Activated CD4-positive, alpha-beta T cell treated with anti-CD3 and anti-CD28 coated beads for 36 hours (primary cell): ENCODE measurements around the gene ST6GALNAC3. TPM values are rescaled to one million over a fixed set of nuclear protein-coding genes. Genes with fewer than 3 reads are reported as not detected.
"Not testable (repeated sequence)": the region's sequence is repeated elsewhere in the genome, so short reads cannot be mapped to it uniquely, and the experiment has no call there.

Experiments
- ATAC-seq: fragments of 200-7000 bp; cut with Tn5 transposase; one replicate; pipeline ENCODE4 v1.10.0; 2021; ENCODE audit warnings: mild to moderate bottlenecking, moderate library complexity
- CTCF ChIA-PET: fragments of 350-600 bp; sonication (Branson Sonifier 250); formaldehyde crosslinking; loops from one replicate; lab custom pipeline; 2021; ENCODE audit warnings: antibody characterized with exemption; lab: Charles Lee
- POLR2A ChIA-PET: fragments of 350-600 bp; sonication (Branson Sonifier 250); formaldehyde crosslinking; loops from one replicate; lab custom pipeline; 2021; ENCODE audit warnings: antibody characterized with exemption, inconsistent platforms; lab: Charles Lee
- DNase-seq: peaks from one replicate; pipeline ENCODE4 v3.0.0-alpha.2; 2020
- H3K27ac Mint-ChIP-seq: one replicate; pipeline ENCODE4 v1.8.0; 2021; ENCODE audit warnings: mixed read lengths
- H3K27me3 Mint-ChIP-seq: one replicate; pipeline ENCODE4 v1.8.0; 2021; ENCODE audit warnings: mixed read lengths
- H3K36me3 Mint-ChIP-seq: one replicate; pipeline ENCODE4 v1.8.0; 2021; ENCODE audit warnings: low read depth, mixed read lengths
- H3K4me1 Mint-ChIP-seq: one replicate; pipeline ENCODE4 v1.8.0; 2021; ENCODE audit warnings: mixed read lengths
- H3K4me3 Mint-ChIP-seq: one replicate; pipeline ENCODE4 v1.8.0; 2021; ENCODE audit warnings: mild to moderate bottlenecking, moderate library complexity, mixed read lengths
- H3K9me3 Mint-ChIP-seq: one replicate; pipeline ENCODE4 v1.8.0; 2021; ENCODE audit warnings: low read depth, mixed read lengths
- intact Hi-C, 2 experiments: fragments of 100-400 bp; cut with DNase I in 1 of 2; cut with micrococcal nuclease in 1 of 2; formaldehyde crosslinking; loops; one replicate each; pipeline versions ENCODE4 v1.14.2 to v1.15.1; 2022 to 2024; cut with DNase I, micrococcal nuclease
- total RNA-seq, 2 experiments: library from RNA; stranded (reverse); gene quantifications; one replicate each; pipeline ENCODE4 v1.2.3, GENCODE V29; 2021

The ST6GALNAC3 gene
- total RNA-seq, 2 experiments from 2014 or later = 0.73 to 1.1 TPM

DNA sequence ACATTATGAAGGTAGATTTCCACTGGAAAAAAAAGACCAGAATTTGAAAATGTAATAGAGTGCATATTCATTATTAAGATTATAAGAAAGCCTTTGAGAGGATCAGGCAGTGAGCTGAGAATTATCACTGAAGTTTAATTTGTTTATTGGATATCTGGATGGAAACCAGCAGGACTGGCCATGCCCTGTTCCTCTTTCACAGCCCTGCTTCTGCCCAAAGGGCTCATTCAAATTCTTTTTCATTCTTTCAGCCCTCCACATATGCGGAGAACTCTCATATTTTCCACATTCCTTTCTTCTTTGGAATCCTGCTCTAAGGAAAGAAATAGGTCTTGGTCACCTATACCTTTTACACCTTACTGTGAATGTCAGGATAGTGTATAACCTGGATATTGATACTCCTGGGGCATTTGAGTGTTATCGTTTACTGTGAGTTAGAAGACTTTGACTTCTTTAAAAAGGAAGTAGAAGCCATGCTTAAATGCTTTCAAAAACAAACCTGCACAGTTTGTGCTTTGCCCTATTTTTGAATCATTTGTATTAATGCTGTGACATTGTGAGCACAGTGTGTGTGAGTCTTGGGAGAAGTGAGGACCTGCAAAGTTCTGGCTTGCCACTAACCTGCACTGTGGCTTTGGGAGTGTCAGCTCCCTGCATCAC lies 35.5 kb downstream of the ST6GALNAC3 start:
- ATAC-seq = no peak
- Mint-ChIP-seq H3K27me3 (no peaks in the 10 kb centered on the region), H3K36me3 (no peaks in the 10 kb centered on the region), H3K4me3 (no peak overlapping the region), H3K9me3 (no peaks in the 10 kb centered on the region), H3K27ac (no peak overlapping the region), H3K4me1 (no peaks in the 10 kb centered on the region)
- ChIA-PET POLR2A (no interaction called here), CTCF (interaction anchor here (1.5 kb wide), 1 partner anchor 13 kb away, joined by 3 read pairs; no protein-coding TSS in a partner anchor)
- no peak for DNase-seq
- intact Hi-C loops = no loop called here

DNA sequence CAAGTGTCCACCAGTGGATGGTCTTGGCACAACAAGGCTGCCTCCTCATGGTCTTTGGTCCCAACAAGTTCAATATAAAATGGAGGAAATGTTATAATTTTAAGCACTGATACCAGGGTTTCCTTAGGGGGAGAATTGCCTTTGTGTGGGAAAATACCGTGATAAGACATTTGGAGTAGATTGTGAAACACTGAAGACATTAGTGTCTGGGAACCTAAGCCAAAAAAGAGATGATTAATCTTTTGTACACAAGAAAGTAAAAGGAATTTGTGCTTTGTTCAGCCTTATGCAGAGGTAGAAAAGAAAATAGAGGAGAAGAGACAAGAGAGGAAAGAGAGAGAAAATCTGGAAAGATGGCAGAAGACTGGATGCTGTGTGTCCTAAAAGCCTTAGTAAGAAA lies 36.1 kb downstream of the ST6GALNAC3 start:
- POLR2A ChIA-PET = no interaction called here
- DNase-seq (no peak), ATAC-seq (no peak)
- no peaks in the 10 kb centered on the region for H3K27me3 Mint-ChIP-seq
- H3K4me3 Mint-ChIP-seq = no peak overlapping the region
- H3K36me3 Mint-ChIP-seq = no peaks in the 10 kb centered on the region
- intact Hi-C loops = no loop called here
- H3K4me1 Mint-ChIP-seq = no peaks in the 10 kb centered on the region
- CTCF ChIA-PET = interaction anchor here (1.5 kb wide), 1 partner anchor 14 kb away, joined by 3 read pairs; no protein-coding TSS in a partner anchor
- H3K9me3 Mint-ChIP-seq = no peaks in the 10 kb centered on the region
- H3K27ac Mint-ChIP-seq = no peak overlapping the region

DNA sequence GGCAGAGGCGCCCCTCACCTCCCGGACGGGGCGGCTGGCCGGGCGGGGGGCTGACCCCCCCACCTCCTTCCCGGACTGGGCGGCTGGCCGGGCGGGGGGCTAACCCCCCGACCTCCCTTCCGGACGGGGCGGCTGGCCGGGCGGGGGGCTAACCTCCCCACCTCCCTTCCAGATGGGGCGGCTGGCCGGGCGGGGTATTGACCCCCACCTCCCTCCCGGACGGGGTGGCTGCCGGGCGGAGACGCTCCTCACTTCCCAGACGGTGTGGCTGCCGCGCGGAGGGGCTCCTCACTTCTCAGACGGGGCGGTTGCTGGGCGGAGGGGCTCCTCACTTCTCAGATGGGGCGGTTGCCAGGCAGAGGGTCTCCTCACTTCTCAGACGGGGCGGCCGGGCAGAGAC lies 37.8 kb downstream of the ST6GALNAC3 start:
- ATAC-seq, intact Hi-C loops, H3K4me3 Mint-ChIP-seq, H3K27me3 Mint-ChIP-seq, CTCF ChIA-PET, H3K27ac Mint-ChIP-seq, POLR2A ChIA-PET, H3K4me1 Mint-ChIP-seq, H3K9me3 Mint-ChIP-seq, DNase-seq, H3K36me3 Mint-ChIP-seq: not testable (repeated sequence)

DNA sequence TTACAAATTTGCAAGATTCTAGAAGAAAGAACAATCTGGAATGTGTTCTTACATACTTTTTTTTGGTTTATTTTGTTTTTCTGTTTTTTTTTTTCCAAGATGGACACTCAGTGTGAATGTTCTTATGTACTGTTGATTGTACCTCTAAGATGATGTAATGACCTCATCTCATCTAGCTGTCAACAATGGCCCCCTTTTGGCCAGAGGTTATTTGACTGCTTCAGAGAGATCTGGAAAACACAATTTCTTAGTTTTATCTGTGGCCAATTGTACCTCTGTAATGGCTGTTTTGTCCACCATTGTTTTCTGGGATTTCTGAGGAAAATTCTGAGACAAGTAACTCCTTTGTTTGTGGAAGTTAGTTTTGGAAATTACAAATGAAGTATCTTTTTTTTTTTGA lies 38.9 kb downstream of the ST6GALNAC3 start:
- Mint-ChIP-seq H3K27me3 (no peaks in the 10 kb centered on the region), H3K4me1 (no peaks in the 10 kb centered on the region), H3K27ac (no peak overlapping the region), H3K9me3 (no peaks in the 10 kb centered on the region), H3K36me3 (no peaks in the 10 kb centered on the region), H3K4me3 (no peak overlapping the region)
- CTCF ChIA-PET = interaction anchor here (0.9 kb wide), 1 partner anchor 19 kb away, joined by 3 read pairs; no protein-coding TSS in a partner anchor
- intact Hi-C loops = no loop called here
- DNase-seq (no peak), ATAC-seq (no peak)
- POLR2A ChIA-PET = no interaction called here

DNA sequence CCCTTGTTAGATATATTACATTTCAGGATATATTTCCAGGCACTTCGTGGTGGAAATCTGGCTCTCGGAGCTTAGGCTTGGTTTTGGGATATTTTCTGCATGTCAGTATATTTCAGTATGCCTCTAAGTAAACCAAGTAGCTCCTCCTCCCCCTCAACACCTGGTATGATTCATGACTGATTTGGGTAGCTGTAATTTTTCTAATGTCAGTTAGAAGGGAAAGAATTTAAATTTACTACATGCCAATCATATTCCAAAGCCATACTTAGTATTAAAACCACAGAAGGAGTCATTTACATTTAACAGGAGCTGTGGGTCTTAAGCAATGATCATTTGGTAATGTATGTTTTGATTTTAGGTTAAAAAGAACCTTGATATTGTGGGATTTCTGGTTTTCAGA lies 40.6 kb downstream of the ST6GALNAC3 start:
- intact Hi-C loops = no loop called here
- ATAC-seq (no peak), DNase-seq (no peak)
- Mint-ChIP-seq H3K27ac (no peak overlapping the region), H3K4me1 (no peaks in the 10 kb centered on the region), H3K9me3 (no peaks in the 10 kb centered on the region), H3K4me3 (no peak overlapping the region), H3K36me3 (no peaks in the 10 kb centered on the region), H3K27me3 (no peaks in the 10 kb centered on the region)
- ChIA-PET POLR2A (no interaction called here), CTCF (interaction anchor here (0.6 kb wide), 2 partner anchors 150 to 809 kb away, joined by 3 read pairs; no protein-coding TSS in a partner anchor)

DNA sequence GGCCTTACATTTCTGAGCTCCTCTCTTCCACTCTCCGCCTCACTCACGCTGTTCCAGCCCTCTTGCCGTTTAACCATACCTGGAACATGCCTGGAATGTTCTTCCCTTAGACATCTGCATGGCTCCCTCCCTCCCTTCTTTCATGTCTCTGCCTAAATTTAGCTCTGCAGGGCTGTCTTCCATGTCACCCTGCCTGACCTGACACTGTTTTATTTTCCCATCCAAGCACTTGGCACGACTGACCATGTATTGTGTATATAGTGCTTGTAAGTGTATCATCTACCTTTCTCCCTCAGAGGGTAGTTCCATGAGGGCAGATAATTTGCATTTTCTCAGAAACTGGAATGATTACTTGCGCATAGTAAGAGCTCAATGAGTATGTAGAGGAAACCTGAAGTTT lies 47.3 kb downstream of the ST6GALNAC3 start:
- ChIA-PET CTCF (interaction anchor here (0.5 kb wide), 1 partner anchor 1678 kb away, joined by 3 read pairs; no protein-coding TSS in a partner anchor), POLR2A (no interaction called here)
- H3K4me3 Mint-ChIP-seq = no peak overlapping the region
- H3K27ac Mint-ChIP-seq = no peak overlapping the region
- ATAC-seq (no peak), DNase-seq (no peak)
- no peaks in the 10 kb centered on the region for H3K36me3 Mint-ChIP-seq
- intact Hi-C loops = no loop called here
- no peaks in the 10 kb centered on the region for H3K4me1 Mint-ChIP-seq
- no peaks in the 10 kb centered on the region for H3K27me3 Mint-ChIP-seq
- no peaks in the 10 kb centered on the region for H3K9me3 Mint-ChIP-seq

DNA sequence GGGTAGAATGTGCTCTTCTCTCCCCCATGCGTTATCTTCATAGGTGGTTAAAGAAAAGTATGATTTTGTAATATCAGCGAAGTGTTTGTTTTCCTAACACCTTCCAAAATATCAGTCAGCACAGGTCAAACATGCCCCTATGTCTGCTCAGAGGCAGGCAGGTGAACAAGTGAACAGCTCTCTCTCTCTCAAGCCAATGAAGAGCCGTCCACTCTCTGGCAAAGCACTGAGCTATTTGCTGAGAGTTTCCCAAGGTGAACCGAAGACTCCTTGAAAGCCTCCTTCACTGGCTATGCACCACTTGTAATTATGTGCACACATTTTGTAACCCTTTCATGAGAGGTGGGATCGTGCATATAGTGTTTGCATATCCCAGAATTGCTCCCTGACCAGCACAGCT lies 47.7 kb downstream of the ST6GALNAC3 start:
- intact Hi-C loops = no loop called here
- Mint-ChIP-seq H3K9me3 (no peaks in the 10 kb centered on the region), H3K4me3 (no peak overlapping the region), H3K36me3 (no peaks in the 10 kb centered on the region), H3K27ac (no peak overlapping the region), H3K27me3 (no peaks in the 10 kb centered on the region), H3K4me1 (no peaks in the 10 kb centered on the region)
- CTCF ChIA-PET = no interaction called here
- no peak for ATAC-seq
- POLR2A ChIA-PET = no interaction called here
- DNase-seq = no peak

DNA sequence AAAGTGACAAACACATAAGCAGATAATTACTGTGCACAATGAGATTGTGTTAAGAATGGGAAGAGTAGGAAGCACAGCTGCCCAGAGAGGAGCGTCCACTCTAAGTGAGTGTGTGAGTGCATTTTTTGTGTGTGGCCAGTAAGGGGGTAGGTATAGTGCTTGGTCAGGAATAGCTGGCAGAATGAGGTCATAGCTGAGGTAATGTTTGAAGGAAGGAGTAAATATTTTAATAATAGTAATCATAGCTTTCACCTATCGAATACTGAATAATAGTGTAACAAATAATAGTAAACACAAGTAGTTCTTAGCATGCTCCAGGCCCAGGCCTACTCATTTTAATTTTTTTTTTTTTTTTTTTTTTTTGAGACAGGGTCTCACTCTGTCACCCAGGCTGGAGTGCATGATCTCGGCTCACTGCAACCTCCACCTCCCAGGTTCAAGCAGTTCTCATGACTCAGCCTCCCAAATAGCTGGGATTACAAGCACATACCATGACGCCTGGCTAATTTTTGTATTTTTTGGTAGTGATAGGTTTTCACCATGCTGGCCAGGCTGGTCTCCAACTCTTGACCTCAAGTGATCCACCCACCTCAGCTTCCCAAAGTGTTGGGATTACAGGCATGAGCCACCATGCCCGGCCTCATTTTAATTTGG lies 49.0 kb downstream of the ST6GALNAC3 start:
- CTCF ChIA-PET = not testable (repeated sequence)

DNA sequence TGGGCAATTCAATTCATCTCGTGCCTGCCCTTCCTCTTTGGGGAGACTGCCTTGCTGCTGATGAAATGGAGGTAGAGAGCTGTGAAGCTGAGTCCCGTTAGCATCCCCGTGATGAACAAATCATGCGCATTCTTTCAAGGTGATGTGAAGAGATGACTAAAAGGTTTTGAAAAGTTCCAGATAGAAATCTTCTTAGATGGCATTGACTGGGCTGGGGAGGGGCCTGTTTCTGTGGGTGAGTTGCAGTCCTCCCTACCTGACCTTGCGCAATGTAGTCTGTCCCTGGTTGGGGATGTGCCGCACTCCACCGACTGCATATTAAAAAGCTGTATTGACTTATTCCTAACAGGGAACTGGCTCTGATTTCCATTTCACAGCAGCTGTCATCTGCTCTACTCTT lies 49.6 kb downstream of the ST6GALNAC3 start:
- ATAC-seq (no peak), DNase-seq (no peak)
- intact Hi-C loops = no loop called here
- no peak overlapping the region for H3K4me3 Mint-ChIP-seq
- H3K4me1 Mint-ChIP-seq = no peaks in the 10 kb centered on the region
- no peak overlapping the region for H3K27ac Mint-ChIP-seq
- ChIA-PET POLR2A (no interaction called here), CTCF (no interaction called here)
- H3K27me3 Mint-ChIP-seq = no peaks in the 10 kb centered on the region
- H3K36me3 Mint-ChIP-seq = no peaks in the 10 kb centered on the region
- no peaks in the 10 kb centered on the region for H3K9me3 Mint-ChIP-seq

More for the DNA sequence above, 49.0 kb downstream of the ST6GALNAC3 start:
- intact Hi-C loops, H3K36me3 Mint-ChIP-seq, H3K4me3 Mint-ChIP-seq, DNase-seq, H3K27me3 Mint-ChIP-seq, ATAC-seq, H3K9me3 Mint-ChIP-seq, POLR2A ChIA-PET, H3K4me1 Mint-ChIP-seq, H3K27ac Mint-ChIP-seq: not testable (repeated sequence)

DNA sequence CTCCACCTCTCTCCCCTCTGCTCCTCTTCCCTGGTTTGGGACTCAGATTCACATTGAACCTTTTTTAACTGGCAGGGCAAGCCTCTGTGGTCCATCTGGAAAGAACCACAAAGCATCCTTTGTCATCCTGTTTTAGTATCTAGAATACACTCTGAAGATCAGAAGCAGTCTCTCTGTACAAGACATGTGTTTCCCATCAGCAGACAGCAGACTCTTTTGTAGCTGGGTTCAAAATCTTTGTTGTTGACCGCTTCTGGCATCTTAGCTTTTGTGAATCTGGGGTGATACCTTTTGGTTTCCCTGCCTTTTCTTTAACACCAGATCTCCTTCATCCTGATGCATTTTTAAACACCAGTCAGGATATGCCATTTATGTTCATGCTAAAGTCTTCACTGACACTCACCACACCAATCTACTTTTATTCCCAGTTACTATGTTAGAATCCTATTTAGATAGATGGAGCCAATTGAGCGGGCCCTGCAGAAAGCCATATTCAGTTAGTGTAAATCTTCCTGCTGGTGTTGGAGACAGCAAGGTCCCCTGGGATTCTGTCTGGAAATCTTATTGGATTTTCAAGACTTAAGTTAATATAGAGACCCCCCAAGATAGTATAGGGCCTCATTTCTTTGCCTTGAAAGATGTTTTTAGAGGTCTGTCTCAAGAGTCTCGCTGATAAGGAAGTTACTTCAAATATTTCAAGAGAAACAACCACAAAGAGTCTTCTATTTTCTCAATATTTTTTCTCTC lies 51.1 kb downstream of the ST6GALNAC3 start:
- POLR2A ChIA-PET = no interaction called here
- no peak for DNase-seq
- intact Hi-C loops = no loop called here
- no peak overlapping the region for H3K4me3 Mint-ChIP-seq
- no peak overlapping the region for H3K27ac Mint-ChIP-seq
- CTCF ChIA-PET = no interaction called here
- H3K4me1 Mint-ChIP-seq = no peaks in the 10 kb centered on the region
- no peak for ATAC-seq
- no peaks in the 10 kb centered on the region for H3K27me3 Mint-ChIP-seq
- H3K36me3 Mint-ChIP-seq = no peaks in the 10 kb centered on the region
- H3K9me3 Mint-ChIP-seq = no peaks in the 10 kb centered on the region

DNA sequence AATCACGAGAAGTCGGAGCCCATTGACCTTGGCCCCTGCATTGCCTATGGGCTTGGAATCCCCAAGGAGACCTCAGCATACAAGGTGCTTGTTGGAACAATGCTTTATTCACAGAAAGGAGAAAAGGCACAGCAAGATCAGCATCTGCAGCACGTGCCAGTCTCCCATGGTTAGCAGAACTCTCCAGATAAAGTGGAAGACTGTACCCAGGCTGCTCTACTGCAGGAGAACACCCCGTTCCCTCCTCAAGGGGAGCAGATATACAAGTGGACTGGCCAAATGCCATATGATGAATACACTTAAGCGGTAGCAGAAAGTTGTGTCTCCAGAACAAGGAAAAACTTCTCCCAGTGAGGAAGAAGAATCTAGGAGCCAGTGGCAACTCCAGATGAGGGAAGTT lies 53.5 kb downstream of the ST6GALNAC3 start:
- intact Hi-C loops = no loop called here
- H3K9me3 Mint-ChIP-seq = no peaks in the 10 kb centered on the region
- no peaks in the 10 kb centered on the region for H3K27me3 Mint-ChIP-seq
- ChIA-PET POLR2A (no interaction called here), CTCF (no interaction called here)
- no peaks in the 10 kb centered on the region for H3K36me3 Mint-ChIP-seq
- ATAC-seq (no peak), DNase-seq (no peak)
- no peak overlapping the region for H3K27ac Mint-ChIP-seq
- no peaks in the 10 kb centered on the region for H3K4me1 Mint-ChIP-seq
- H3K4me3 Mint-ChIP-seq = no peak overlapping the region
